H7 (cell line): ENCODE data around the gene ENTPD7. TPM values are rescaled to one million over a fixed set of nuclear protein-coding genes. Genes with fewer than 3 reads are reported as not detected.
"Not testable (repeated sequence)": the region's sequence is repeated elsewhere in the genome, so short reads cannot be mapped to it uniquely, and the experiment has no call there.

Experiments
- DNase-seq: peaks from one replicate; pipeline ENCODE4 v3.0.0; 2012
- H3K27me3 ChIP-seq: 2 replicates; pipeline ENCODE4 v1.6.0; 2011; ENCODE audit warnings: mild to moderate bottlenecking, low read length; ENCODE audit not compliant: control insufficient read depth, insufficient read depth
- H3K36me3 ChIP-seq: replicated peaks from 2 replicates; pipeline ENCODE4 v1.5.1; 2011; ENCODE audit warnings: low read length; ENCODE audit not compliant: control insufficient read depth, insufficient read depth
- H3K4me3 ChIP-seq: 2 replicates; pipeline ENCODE4 v1.5.1; 2011; ENCODE audit warnings: low read depth, mild to moderate bottlenecking, control low read depth, low read length, moderate library complexity; ENCODE audit not compliant: insufficient read depth
- total RNA-seq: library from RNA; depleted of rRNA; stranded (reverse); fragments of >200 nt; shearing (Covaris generic); gene quantifications from 2 replicates; pipeline ENCODE4 v1.2.3, GENCODE V29; 2014; rRNA removed

The ENTPD7 gene
- total RNA-seq, 1 experiment from 2014 or later = 8.2 TPM

- Histone ChIP-seq H3K36me3 (peaks cover 5% of the 10 kb centered on the region), H3K27me3 (no peaks in the 10 kb centered on the region), H3K4me3 (no peak overlapping the region)
- no peak for DNase-seq
Observed at GRCh38 chr10:99733366-99733765, 74.1 kb downstream of the ENTPD7 start.

DNA sequence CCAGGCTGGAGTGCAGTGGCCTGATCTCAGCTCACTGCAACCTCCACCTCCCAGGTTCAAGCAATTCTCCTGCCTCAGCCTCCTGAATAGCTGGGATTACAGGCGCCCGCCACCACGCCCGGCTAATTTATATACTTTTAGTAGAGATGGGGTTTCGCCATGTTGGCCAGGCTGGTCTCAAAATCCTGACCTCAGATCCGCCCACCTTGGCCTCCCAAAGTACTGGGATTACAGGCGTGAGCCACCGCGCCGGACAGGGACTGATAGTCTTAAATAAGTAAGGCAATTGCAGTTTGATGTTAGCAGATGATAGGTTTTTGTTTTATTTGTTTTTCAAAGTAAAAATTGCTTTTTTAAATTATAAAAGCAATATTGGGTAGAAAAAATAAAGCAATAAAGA is 74.8 kb downstream of the ENTPD7 start:
- H3K27me3 ChIP-seq, DNase-seq, H3K36me3 ChIP-seq, H3K4me3 ChIP-seq: not testable (repeated sequence)

DNA sequence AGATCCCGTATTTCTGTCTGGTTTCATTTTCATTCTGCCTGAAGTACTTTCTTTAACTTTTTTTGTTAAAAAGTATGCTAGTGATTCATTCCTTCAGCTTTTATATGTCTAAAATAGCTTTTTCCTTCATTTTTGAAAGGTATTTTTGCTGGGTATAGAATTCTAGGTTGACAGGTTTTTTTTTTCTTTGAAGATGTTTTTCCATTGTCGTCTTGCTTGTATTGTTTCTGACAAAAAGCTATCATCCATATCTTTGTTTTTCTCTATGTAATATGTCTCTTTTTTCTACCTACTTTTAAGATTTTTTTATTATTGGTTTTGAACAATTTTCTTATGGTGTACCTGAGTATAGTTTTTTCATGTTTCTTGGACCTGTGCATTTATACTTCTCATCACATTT is 81.0 kb downstream of the ENTPD7 start:
- no peak overlapping the region for H3K4me3 ChIP-seq
- H3K36me3 ChIP-seq = peaks cover 19% of the 10 kb centered on the region
- DNase-seq = no peak
- no peaks in the 10 kb centered on the region for H3K27me3 ChIP-seq

GRCh38 chr10:99740933-99741559 is 81.7 kb downstream of the ENTPD7 start:
- Histone ChIP-seq H3K4me3 (no peak overlapping the region), H3K36me3 (peaks cover 20% of the 10 kb centered on the region), H3K27me3 (no peaks in the 10 kb centered on the region)
- DNase-seq = no peak

GRCh38 chr10:99742254-99742653 is 82.9 kb downstream of the ENTPD7 start:
- Histone ChIP-seq H3K36me3 (peaks cover 24% of the 10 kb centered on the region), H3K27me3 (no peaks in the 10 kb centered on the region), H3K4me3 (no peak overlapping the region)
- DNase-seq = no peak

DNA sequence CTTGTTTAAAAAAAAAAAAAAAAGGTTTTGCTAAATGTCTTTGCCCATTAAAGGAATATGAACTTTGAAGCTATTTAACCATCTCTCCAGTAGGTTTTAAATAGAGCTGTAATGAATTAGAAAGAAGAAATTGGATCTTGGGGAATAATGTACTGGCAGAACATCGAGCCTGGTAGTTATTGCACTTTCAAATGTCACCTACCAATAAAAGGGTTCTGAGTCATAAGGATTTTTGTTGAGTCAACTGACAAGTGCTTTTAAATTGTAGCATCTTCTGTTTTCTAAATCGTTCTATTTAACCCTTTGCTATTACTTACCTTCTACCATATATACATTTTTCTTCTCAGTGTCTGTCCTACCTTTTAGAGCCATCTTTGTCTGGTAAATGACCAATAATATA is 83.4 kb downstream of the ENTPD7 start:
- no peak for DNase-seq
- H3K27me3 ChIP-seq = no peaks in the 10 kb centered on the region
- H3K4me3 ChIP-seq = no peak overlapping the region
- peaks cover 25% of the 10 kb centered on the region for H3K36me3 ChIP-seq

GRCh38 chr10:99743841-99744240 is 84.5 kb downstream of the ENTPD7 start:
- H3K4me3 ChIP-seq = no peak overlapping the region
- no peaks in the 10 kb centered on the region for H3K27me3 ChIP-seq
- peaks cover 29% of the 10 kb centered on the region for H3K36me3 ChIP-seq
- no peak for DNase-seq

- H3K4me3 ChIP-seq, H3K27me3 ChIP-seq, DNase-seq: not testable (repeated sequence)
- H3K36me3 ChIP-seq = peaks cover 26% of the 10 kb centered on the region
Observed at GRCh38 chr10:99746166-99746565, 86.9 kb downstream of the ENTPD7 start.

DNA sequence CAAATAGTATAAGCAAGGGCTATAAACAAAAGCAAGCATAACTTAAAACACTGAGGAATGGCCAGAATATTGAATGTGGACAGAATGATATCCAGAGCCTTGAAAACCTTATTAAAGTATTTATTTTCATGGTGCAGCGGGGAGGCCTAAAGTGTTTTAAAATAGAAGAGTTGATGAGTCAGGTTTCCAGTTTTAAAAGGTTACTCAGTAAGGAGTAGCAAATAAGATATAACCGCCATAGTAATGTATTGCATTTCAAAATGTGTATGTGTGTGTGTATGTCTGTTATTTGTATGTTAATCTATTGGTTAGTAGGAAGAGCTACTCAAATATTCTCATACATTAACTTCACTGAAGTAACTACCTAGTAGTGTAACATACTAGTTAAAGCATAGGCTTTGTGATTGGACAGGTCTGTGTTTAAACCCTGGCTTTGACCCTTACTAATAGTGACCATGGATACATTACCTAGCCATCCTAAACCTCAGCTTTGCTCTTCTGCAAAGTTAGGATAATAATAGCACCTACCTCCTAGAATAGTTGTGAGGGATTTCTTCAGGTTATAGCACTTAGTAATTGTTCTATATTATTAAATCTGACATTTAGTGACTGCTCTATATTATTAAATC is 89.6 kb downstream of the ENTPD7 start:
- H3K36me3 ChIP-seq = peaks cover 22% of the 10 kb centered on the region
- no peak for DNase-seq
- H3K27me3 ChIP-seq = no peaks in the 10 kb centered on the region
- no peak overlapping the region for H3K4me3 ChIP-seq

DNA sequence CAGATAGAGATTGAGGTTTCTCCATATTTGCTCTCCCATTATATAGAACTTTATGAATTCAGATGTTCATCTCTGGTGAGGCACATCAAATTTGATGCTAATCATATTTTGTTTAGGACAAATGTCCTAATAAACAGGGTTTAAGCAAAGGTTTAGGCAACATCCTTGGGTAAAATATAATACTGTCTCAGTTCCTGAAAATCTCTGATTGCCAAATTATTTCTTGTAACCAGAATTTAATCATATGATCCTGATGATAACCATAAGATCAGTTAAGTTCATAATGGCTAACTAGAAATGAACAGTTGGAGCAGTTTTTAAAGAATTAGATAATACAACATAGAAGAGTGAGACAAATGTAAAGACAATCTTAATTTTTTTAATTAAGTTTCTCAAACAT is 91.3 kb downstream of the ENTPD7 start:
- no peak overlapping the region for H3K4me3 ChIP-seq
- no peak for DNase-seq
- no peaks in the 10 kb centered on the region for H3K27me3 ChIP-seq
- H3K36me3 ChIP-seq = peaks cover 20% of the 10 kb centered on the region

GRCh38 chr10:99754670-99755069 is 95.4 kb downstream of the ENTPD7 start:
- Histone ChIP-seq H3K36me3 (peaks cover 16% of the 10 kb centered on the region), H3K27me3 (no peaks in the 10 kb centered on the region), H3K4me3 (no peak overlapping the region)
- DNase-seq = no peak

Other genes with a start within 250 kb of the ENTPD7 start
- 35.4 and 48.2 TPM in 2 replicates for gene GOT1, start 228.9 kb upstream of the ENTPD7 start, total RNA-seq
- gene NKX2-3, start 126.6 kb upstream of the ENTPD7 start, total RNA-seq = not detected in 2 replicates
- 21.5 and 24.0 TPM in 2 replicates for gene SLC25A28, start 39.1 kb upstream of the ENTPD7 start, total RNA-seq
- 41.7 and 58.4 TPM in 2 replicates for gene COX15, start 72.6 kb downstream of the ENTPD7 start, total RNA-seq
- 23.6 and 29.4 TPM in 2 replicates for gene CUTC, start 72.7 kb downstream of the ENTPD7 start, total RNA-seq
- 0.14 and 0.44 TPM in 2 replicates for gene ABCC2, start 123.1 kb downstream of the ENTPD7 start, total RNA-seq